Measurements from ENCODE around the gene SECTM1. TPM values are rescaled to one million over a fixed set of nuclear protein-coding genes. Genes with fewer than 3 reads are reported as not detected.

Gene SECTM1
- total and polyA plus RNA-seq, 9 of the 15 experiments (the other 6 are each of a cell fraction or from before 2014, with no cell fraction given): 0.11 to 0.46 (median 0.18) TPM; not detected in 6

- TF ChIP-seq ATF4 (CRISPR knock-in tag; IDR thresholded peaks at IDR 0.05) (0 out of 2 replicates have a peak, but pooled peaks have one; percentile 28), YY1 (IDR thresholded peaks at IDR 0.05; ENCODE audit: borderline replicate concordance in 1 of 3, control insufficient read depth in 1 of 3, extremely low read depth in 1 of 3, insufficient read depth in 3 of 3, insufficient read length in 1 of 3, insufficient replicate concordance in 2 of 3, low read depth in 1 of 3, low read length in 2 of 3) (no peak), KLF16 (IDR thresholded peaks at IDR 0.05) (no peak), POLR2A (conservative IDR thresholded peaks at IDR 0.05) (peak; percentile 21; the same call in 1 of the 2 replicates), FOXM1 (IDR thresholded peaks at IDR 0.05; ENCODE audit: low read depth) (0 out of 2 replicates have a peak, but pooled peaks have one; percentile 10), FOXM1 (CRISPR knock-in tag; IDR thresholded peaks at IDR 0.05; ENCODE audit: low read depth) (no peak), POLR2G (IDR thresholded peaks at IDR 0.05; ENCODE audit: low read depth, low read length) (no peak)
Observed at GRCh38 chr17:82291582-82292250, 41.9 kb downstream of the SECTM1 start (continued).
